Retina (tissue), 1 donor: ENCODE results near the gene THEM5.

Source experiments
- DNase-seq: peaks from one replicate; pipeline ENCODE4 v3.0.0-alpha.2; 2016

THEM5 gene

GRCh38 chr1:151816548-151817352 is 36.8 kb downstream of the THEM5 start:
- no peak for DNase-seq

- DNase-seq = no peak
Observed at GRCh38 chr1:151815716-151816327, 37.7 kb downstream of the THEM5 start.

GRCh38 chr1:151814971-151815545 is 38.5 kb downstream of the THEM5 start:
- DNase-seq = no peak

GRCh38 chr1:151814426-151814825 is 39.1 kb downstream of the THEM5 start:
- DNase-seq = no peak

- DNase-seq = no peak
Observed at GRCh38 chr1:151813271-151813977, 40.1 kb downstream of the THEM5 start.

GRCh38 chr1:151811181-151811580 is 42.3 kb downstream of the THEM5 start:
- no peak for DNase-seq

GRCh38 chr1:151809985-151810556 is 43.4 kb downstream of the THEM5 start:
- no peak for DNase-seq

GRCh38 chr1:151809290-151809984 is 44.1 kb downstream of the THEM5 start:
- no peak for DNase-seq

- DNase-seq = no peak
Observed at GRCh38 chr1:151807766-151808165, 45.7 kb downstream of the THEM5 start.

- DNase-seq = no peak
Observed at GRCh38 chr1:151807131-151807530, 46.4 kb downstream of the THEM5 start.

GRCh38 chr1:151806170-151806569 is 47.3 kb downstream of the THEM5 start:
- DNase-seq = no peak

- DNase-seq = no peak
Observed at GRCh38 chr1:151805066-151805820, 48.3 kb downstream of the THEM5 start, which contains the start of gene LINGO4. Gene LINGO4, minus strand, starts transcription at chr1:151805419. Its CDS starts 2,715 bp downstream, at chr1:151802704.

- no peak for DNase-seq
Observed at GRCh38 chr1:151803915-151804314, 49.6 kb downstream of the THEM5 start.

GRCh38 chr1:151803164-151803563 is 50.3 kb downstream of the THEM5 start:
- DNase-seq = no peak

- no peak for DNase-seq
Observed at GRCh38 chr1:151802372-151802771, 51.1 kb downstream of the THEM5 start.

GRCh38 chr1:151801846-151802245 is 51.7 kb downstream of the THEM5 start:
- no peak for DNase-seq

GRCh38 chr1:151801310-151801820 is 52.1 kb downstream of the THEM5 start:
- DNase-seq = no peak

- no peak for DNase-seq
Observed at GRCh38 chr1:151800830-151801229, 52.7 kb downstream of the THEM5 start.

- DNase-seq = no peak
Observed at GRCh38 chr1:151799179-151800022, 54.1 kb downstream of the THEM5 start.

GRCh38 chr1:151798571-151798970 is 54.9 kb downstream of the THEM5 start:
- DNase-seq = no peak
